Panc1 (cell line): ENCODE results near the gene CST11.

Source experiments
- POLR2AphosphoS5 ChIP-seq: IDR thresholded peaks from 2 replicates; pipeline ENCODE4 v1.6.1; 2012; ENCODE audit warnings: mild to moderate bottlenecking, low read depth, low read length, moderate library complexity
- REST ChIP-seq, 2 experiments: IDR thresholded peaks; 2 replicates each; pipeline ENCODE4 v1.6.1; 2011 to 2012; ENCODE audit warnings: low read depth in 2 of 2, control low read depth in 1 of 2, low read length in 1 of 2, mild to moderate bottlenecking in 1 of 2, moderate library complexity in 1 of 2; ENCODE audit not compliant: insufficient read depth in 1 of 2
- SIN3A ChIP-seq: IDR thresholded peaks from 2 replicates; pipeline ENCODE4 v1.6.1; 2012; ENCODE audit warnings: low read depth, mild to moderate bottlenecking, low read length, moderate library complexity, borderline replicate concordance; ENCODE audit not compliant: insufficient read depth
- TCF7L2 ChIP-seq: IDR thresholded peaks from 2 replicates; pipeline ENCODE4 v1.6.1; 2011; ENCODE audit warnings: mild to moderate bottlenecking, low read depth, low read length, inconsistent platforms
- TF ChIP-seq, protein P1 (sequence below): fragments of 450-650 bp; IDR thresholded peaks from 2 replicates; pipeline ENCODE4 v1.5.1; 2017; ENCODE audit warnings: mild to moderate bottlenecking

- TF ChIP-seq TCF7L2: no peak
- TF ChIP-seq, protein P1, sequence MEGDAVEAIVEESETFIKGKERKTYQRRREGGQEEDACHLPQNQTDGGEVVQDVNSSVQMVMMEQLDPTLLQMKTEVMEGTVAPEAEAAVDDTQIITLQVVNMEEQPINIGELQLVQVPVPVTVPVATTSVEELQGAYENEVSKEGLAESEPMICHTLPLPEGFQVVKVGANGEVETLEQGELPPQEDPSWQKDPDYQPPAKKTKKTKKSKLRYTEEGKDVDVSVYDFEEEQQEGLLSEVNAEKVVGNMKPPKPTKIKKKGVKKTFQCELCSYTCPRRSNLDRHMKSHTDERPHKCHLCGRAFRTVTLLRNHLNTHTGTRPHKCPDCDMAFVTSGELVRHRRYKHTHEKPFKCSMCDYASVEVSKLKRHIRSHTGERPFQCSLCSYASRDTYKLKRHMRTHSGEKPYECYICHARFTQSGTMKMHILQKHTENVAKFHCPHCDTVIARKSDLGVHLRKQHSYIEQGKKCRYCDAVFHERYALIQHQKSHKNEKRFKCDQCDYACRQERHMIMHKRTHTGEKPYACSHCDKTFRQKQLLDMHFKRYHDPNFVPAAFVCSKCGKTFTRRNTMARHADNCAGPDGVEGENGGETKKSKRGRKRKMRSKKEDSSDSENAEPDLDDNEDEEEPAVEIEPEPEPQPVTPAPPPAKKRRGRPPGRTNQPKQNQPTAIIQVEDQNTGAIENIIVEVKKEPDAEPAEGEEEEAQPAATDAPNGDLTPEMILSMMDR: no peak
- TF ChIP-seq REST (IDR thresholded peaks at IDR 0.05; ENCODE audit: insufficient read depth in 1 of 2, low read depth in 2 of 2, low read length in 1 of 2): no peak
- TF ChIP-seq SIN3A: no peak
- TF ChIP-seq POLR2AphosphoS5: no peak
Observed at GRCh38 chr20:23475395-23475794, 22.7 kb upstream of the CST11 start.
